ENCODE results near the gene SSR2. TPM values are rescaled to one million over a fixed set of nuclear protein-coding genes. Genes with fewer than 3 reads are reported as not detected.

SSR2 gene
- 230 TPM for polyA plus RNA-seq (2012; ENCODE audit: missing spikeins)

GRCh38 chr1:156020293-156021092, at the start of gene SSR2:
Gene SSR2, minus strand, starts transcription at chr1:156020951. Its CDS starts 784 bp downstream, at chr1:156020167.
- peak; percentile 91 for DNase-seq (ENCODE audit: insufficient read length)
- TF ChIP-seq POLR2AphosphoS5 (IDR thresholded peaks at IDR 0.05; ENCODE audit: low read depth, low read length): peak; percentile 88
- peak; percentile 88; the same call in 1 of the 2 replicates for TF ChIP-seq POLR2A (IDR thresholded peaks at IDR 0.05; ENCODE audit: low read depth, low read length)
- TF ChIP-seq TAF1 (IDR thresholded peaks at IDR 0.05; ENCODE audit: borderline replicate concordance, low read depth, low read length): 0 out of 2 replicates have a peak, but pooled peaks have one; percentile 47
- FAIRE-seq: peak; percentile 98

- DNase-seq (ENCODE audit: insufficient read length): no peak
- TF ChIP-seq POLR2A (IDR thresholded peaks at IDR 0.05; ENCODE audit: low read depth, low read length): no peak
- TF ChIP-seq POLR2AphosphoS5 (IDR thresholded peaks at IDR 0.05; ENCODE audit: low read depth, low read length): no peak
- TF ChIP-seq TAF1 (IDR thresholded peaks at IDR 0.05; ENCODE audit: borderline replicate concordance, low read depth, low read length): no peak
- FAIRE-seq: no peak
Observed at GRCh38 chr1:156070548-156070947, 49.8 kb upstream of the SSR2 start.

- FAIRE-seq: no peak
- TF ChIP-seq TAF1 (IDR thresholded peaks at IDR 0.05; ENCODE audit: borderline replicate concordance, low read depth, low read length) (no peak), POLR2AphosphoS5 (IDR thresholded peaks at IDR 0.05; ENCODE audit: low read depth, low read length) (no peak), POLR2A (IDR thresholded peaks at IDR 0.05; ENCODE audit: low read depth, low read length) (no peak)
Observed at GRCh38 chr1:156069490-156070455, 49.0 kb upstream of the SSR2 start.

GRCh38 chr1:156067262-156067661, 46.5 kb upstream of the SSR2 start:
- DNase-seq (ENCODE audit: insufficient read length) (no peak), FAIRE-seq (no peak)
- TF ChIP-seq TAF1 (IDR thresholded peaks at IDR 0.05; ENCODE audit: borderline replicate concordance, low read depth, low read length) (no peak), POLR2A (IDR thresholded peaks at IDR 0.05; ENCODE audit: low read depth, low read length) (no peak), POLR2AphosphoS5 (IDR thresholded peaks at IDR 0.05; ENCODE audit: low read depth, low read length) (no peak)

More at GRCh38 chr1:156069490-156070455, 49.0 kb upstream of the SSR2 start:
- no peak for DNase-seq (ENCODE audit: insufficient read length)

- no peak for FAIRE-seq
- TF ChIP-seq POLR2A (IDR thresholded peaks at IDR 0.05; ENCODE audit: low read depth, low read length) (no peak), TAF1 (IDR thresholded peaks at IDR 0.05; ENCODE audit: borderline replicate concordance, low read depth, low read length) (no peak), POLR2AphosphoS5 (IDR thresholded peaks at IDR 0.05; ENCODE audit: low read depth, low read length) (no peak)
- no peak for DNase-seq (ENCODE audit: insufficient read length)
Observed at GRCh38 chr1:156065871-156066270, 45.1 kb upstream of the SSR2 start.

GRCh38 chr1:156065212-156065611, 44.5 kb upstream of the SSR2 start:
- no peak for TF ChIP-seq TAF1 (IDR thresholded peaks at IDR 0.05; ENCODE audit: borderline replicate concordance, low read depth, low read length)
- no peak for TF ChIP-seq POLR2A (IDR thresholded peaks at IDR 0.05; ENCODE audit: low read depth, low read length)
- no peak for TF ChIP-seq POLR2AphosphoS5 (IDR thresholded peaks at IDR 0.05; ENCODE audit: low read depth, low read length)
- DNase-seq (ENCODE audit: insufficient read length) (no peak), FAIRE-seq (no peak)

GRCh38 chr1:156064615-156065014, 43.9 kb upstream of the SSR2 start:
- FAIRE-seq (no peak), DNase-seq (ENCODE audit: insufficient read length) (no peak)

GRCh38 chr1:156063997-156064285, 43.2 kb upstream of the SSR2 start:
- TF ChIP-seq POLR2A (IDR thresholded peaks at IDR 0.05; ENCODE audit: low read depth, low read length) (no peak), POLR2AphosphoS5 (IDR thresholded peaks at IDR 0.05; ENCODE audit: low read depth, low read length) (no peak), TAF1 (IDR thresholded peaks at IDR 0.05; ENCODE audit: borderline replicate concordance, low read depth, low read length) (no peak)
- DNase-seq (ENCODE audit: insufficient read length) (no peak), FAIRE-seq (no peak)

More at GRCh38 chr1:156064615-156065014, 43.9 kb upstream of the SSR2 start:
- TF ChIP-seq TAF1 (IDR thresholded peaks at IDR 0.05; ENCODE audit: borderline replicate concordance, low read depth, low read length): no peak

- FAIRE-seq (no peak), DNase-seq (ENCODE audit: insufficient read length) (no peak)
- TF ChIP-seq POLR2AphosphoS5 (IDR thresholded peaks at IDR 0.05; ENCODE audit: low read depth, low read length) (no peak), POLR2A (IDR thresholded peaks at IDR 0.05; ENCODE audit: low read depth, low read length) (no peak), TAF1 (IDR thresholded peaks at IDR 0.05; ENCODE audit: borderline replicate concordance, low read depth, low read length) (no peak)
Observed at GRCh38 chr1:156062189-156062588, 41.4 kb upstream of the SSR2 start.

GRCh38 chr1:156060937-156061636, 40.3 kb upstream of the SSR2 start, which contains the start of gene RAB25:
Gene RAB25, plus strand, starts transcription at chr1:156061160. Its CDS starts 241 bp downstream, at chr1:156061401.
- DNase-seq (ENCODE audit: insufficient read length) (no peak), FAIRE-seq (no peak)
- TF ChIP-seq POLR2A (IDR thresholded peaks at IDR 0.05; ENCODE audit: low read depth, low read length): no peak

GRCh38 chr1:156056326-156056849, 35.6 kb upstream of the SSR2 start:
- DNase-seq (ENCODE audit: insufficient read length) (no peak), FAIRE-seq (no peak)
- TF ChIP-seq POLR2AphosphoS5 (IDR thresholded peaks at IDR 0.05; ENCODE audit: low read depth, low read length) (no peak), TAF1 (IDR thresholded peaks at IDR 0.05; ENCODE audit: borderline replicate concordance, low read depth, low read length) (no peak)
